Glutamatergic neuron (in vitro differentiated cells): Measurements from ENCODE around the gene LAT. TPM values are rescaled to one million over a fixed set of nuclear protein-coding genes. Genes with fewer than 3 reads are reported as not detected.

Source experiments
- DNase-seq: peaks from one replicate; pipeline ENCODE4 v3.0.0; 2022
- H3K27ac Mint-ChIP-seq: one replicate; pipeline ENCODE4 v1.8.0; 2020; ENCODE audit warnings: mild to moderate bottlenecking, mixed read lengths, inconsistent platforms; ENCODE audit not compliant: unreplicated experiment
- H3K27me3 Mint-ChIP-seq: one replicate; pipeline ENCODE4 v1.8.0; 2020; ENCODE audit warnings: mild to moderate bottlenecking, moderate library complexity, mixed read lengths, inconsistent platforms; ENCODE audit not compliant: unreplicated experiment
- H3K36me3 Mint-ChIP-seq: one replicate; pipeline ENCODE4 v1.8.0; 2020; ENCODE audit warnings: mild to moderate bottlenecking, mixed read lengths, inconsistent platforms; ENCODE audit not compliant: unreplicated experiment
- H3K4me1 Mint-ChIP-seq: one replicate; pipeline ENCODE4 v1.8.0; 2020; ENCODE audit warnings: mild to moderate bottlenecking, low read depth, mixed read lengths, inconsistent platforms; ENCODE audit not compliant: unreplicated experiment
- H3K4me3 Mint-ChIP-seq: one replicate; pipeline ENCODE4 v1.8.0; 2020; ENCODE audit warnings: mild to moderate bottlenecking, mixed read lengths, inconsistent platforms; ENCODE audit not compliant: unreplicated experiment
- H3K9me3 Mint-ChIP-seq: one replicate; pipeline ENCODE4 v1.8.0; 2020; ENCODE audit warnings: mild to moderate bottlenecking, moderate library complexity, mixed read lengths, inconsistent platforms; ENCODE audit not compliant: unreplicated experiment
- total RNA-seq: library from RNA; stranded (reverse); fragmentation: NEBNext Ultra II Directional; extraction: Animal tissue kit (Norgen Biotek cat#: 25700); gene quantifications from one replicate; pipeline ENCODE4 v1.2.1, GENCODE V29; 2021; ENCODE audit not compliant: unreplicated experiment
- TF ChIP-seq, protein P1 (sequence below): fragments of 200-600 bp; sonication (generic); IDR thresholded peaks from one replicate; pipeline ENCODE4 v1.5.0; 2021; ENCODE audit not compliant: partially characterized antibody, unreplicated experiment

LAT gene
- total RNA-seq, 1 donor from 2014 or later, result 8.3 TPM

DNA sequence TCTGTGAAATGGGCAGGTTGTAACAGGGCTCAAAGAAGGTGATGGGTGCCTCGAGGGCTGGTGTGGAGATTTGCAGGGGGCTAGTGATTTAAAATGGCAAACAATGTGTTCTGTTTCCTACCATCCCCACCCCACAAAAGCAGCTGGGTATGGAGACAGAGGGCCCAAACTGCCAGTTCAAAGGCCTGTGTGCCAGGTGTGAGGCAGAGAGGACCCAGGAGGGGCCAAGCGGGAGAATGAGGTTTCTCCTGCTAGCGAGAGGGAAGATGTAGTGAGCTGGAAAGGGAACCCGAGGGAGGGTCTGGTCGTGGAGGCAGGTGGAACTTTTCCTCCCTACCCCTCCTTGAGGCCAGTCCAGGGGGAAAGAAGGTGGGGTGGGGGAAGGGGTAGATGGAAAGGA lies 39.4 kb downstream of the LAT start:
- Mint-ChIP-seq H3K27me3 (peaks cover 2% of the 10 kb centered on the region), H3K27ac (no peak overlapping the region), H3K36me3 (no peaks in the 10 kb centered on the region), H3K4me1 (no peaks in the 10 kb centered on the region), H3K4me3 (no peak overlapping the region), H3K9me3 (no peaks in the 10 kb centered on the region)
- no peak for DNase-seq
- TF ChIP-seq, protein P1, sequence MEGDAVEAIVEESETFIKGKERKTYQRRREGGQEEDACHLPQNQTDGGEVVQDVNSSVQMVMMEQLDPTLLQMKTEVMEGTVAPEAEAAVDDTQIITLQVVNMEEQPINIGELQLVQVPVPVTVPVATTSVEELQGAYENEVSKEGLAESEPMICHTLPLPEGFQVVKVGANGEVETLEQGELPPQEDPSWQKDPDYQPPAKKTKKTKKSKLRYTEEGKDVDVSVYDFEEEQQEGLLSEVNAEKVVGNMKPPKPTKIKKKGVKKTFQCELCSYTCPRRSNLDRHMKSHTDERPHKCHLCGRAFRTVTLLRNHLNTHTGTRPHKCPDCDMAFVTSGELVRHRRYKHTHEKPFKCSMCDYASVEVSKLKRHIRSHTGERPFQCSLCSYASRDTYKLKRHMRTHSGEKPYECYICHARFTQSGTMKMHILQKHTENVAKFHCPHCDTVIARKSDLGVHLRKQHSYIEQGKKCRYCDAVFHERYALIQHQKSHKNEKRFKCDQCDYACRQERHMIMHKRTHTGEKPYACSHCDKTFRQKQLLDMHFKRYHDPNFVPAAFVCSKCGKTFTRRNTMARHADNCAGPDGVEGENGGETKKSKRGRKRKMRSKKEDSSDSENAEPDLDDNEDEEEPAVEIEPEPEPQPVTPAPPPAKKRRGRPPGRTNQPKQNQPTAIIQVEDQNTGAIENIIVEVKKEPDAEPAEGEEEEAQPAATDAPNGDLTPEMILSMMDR, result no peak

GRCh38 chr16:29025218-29025617 lies 40.4 kb downstream of the LAT start:
- H3K36me3 Mint-ChIP-seq, result no peaks in the 10 kb centered on the region
- peaks cover under 1% of the 10 kb centered on the region for H3K4me1 Mint-ChIP-seq
- H3K9me3 Mint-ChIP-seq, result no peaks in the 10 kb centered on the region
- no peak for DNase-seq
- TF ChIP-seq, protein P1, result no peak
- no peak overlapping the region for H3K4me3 Mint-ChIP-seq
- peaks cover 3% of the 10 kb centered on the region for H3K27me3 Mint-ChIP-seq
- H3K27ac Mint-ChIP-seq, result no peak overlapping the region

DNA sequence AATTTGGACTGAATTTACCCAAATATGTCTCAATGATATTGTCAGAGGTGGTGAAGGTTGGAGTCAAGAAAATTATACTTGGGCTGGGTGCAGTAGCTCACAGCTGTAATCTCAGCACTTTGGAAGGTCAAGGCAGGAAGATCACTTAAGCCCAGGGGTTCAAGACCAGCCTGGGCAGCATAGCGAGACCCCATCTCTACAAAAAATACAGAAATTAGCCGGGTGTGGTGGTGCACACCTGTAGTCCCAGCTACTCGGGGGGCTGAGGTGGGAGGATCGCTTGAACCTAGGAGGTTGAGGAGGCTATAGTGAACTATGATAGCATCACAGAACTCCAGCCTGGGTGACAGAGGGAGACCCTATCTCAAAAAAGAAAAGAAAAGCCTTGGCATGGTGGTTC lies 40.9 kb downstream of the LAT start:
- H3K4me1 Mint-ChIP-seq, result peaks cover 5% of the 10 kb centered on the region
- TF ChIP-seq, protein P1, result no peak
- H3K36me3 Mint-ChIP-seq, result no peaks in the 10 kb centered on the region
- no peak overlapping the region for H3K27ac Mint-ChIP-seq
- no peak for DNase-seq
- H3K4me3 Mint-ChIP-seq, result no peak overlapping the region
- no peaks in the 10 kb centered on the region for H3K9me3 Mint-ChIP-seq
- H3K27me3 Mint-ChIP-seq, result peaks cover 3% of the 10 kb centered on the region

DNA sequence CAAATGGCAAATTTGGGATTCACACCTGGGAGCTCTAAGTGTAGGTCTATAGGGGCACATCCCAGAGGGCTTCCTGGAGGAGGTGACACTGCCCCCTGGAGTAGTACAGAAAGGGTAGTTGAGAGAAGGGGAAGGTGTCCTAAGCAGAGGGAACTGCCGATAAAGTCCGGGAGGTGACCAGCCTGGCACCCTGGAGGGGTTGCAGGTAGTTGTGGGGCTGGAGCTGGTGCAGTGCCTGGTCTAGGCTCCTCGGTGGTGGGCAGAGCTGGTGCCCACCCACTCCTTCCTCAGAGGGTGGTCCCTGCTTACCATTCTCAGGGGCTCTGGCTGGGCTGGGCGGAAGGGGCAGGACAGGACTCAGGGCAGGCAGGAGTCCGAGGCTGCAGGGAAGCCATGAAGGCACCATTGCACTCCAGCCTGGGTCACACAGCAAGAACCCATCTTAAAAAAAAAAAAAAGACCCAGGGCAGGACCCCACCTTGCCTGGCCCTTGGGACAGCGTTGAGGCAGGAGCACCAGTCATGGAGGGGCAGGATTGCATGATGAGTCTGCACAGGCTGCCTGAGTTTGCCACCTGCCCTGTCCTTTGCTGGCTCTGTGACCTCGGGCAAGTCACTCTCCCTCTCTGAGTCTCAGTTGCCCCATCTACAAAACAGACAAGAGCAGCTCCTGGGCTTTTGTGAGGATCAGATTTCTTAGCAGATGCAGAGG lies 43.8 kb downstream of the LAT start:
- Mint-ChIP-seq H3K4me3 (no peak overlapping the region), H3K36me3 (no peaks in the 10 kb centered on the region), H3K4me1 (peaks cover 5% of the 10 kb centered on the region), H3K9me3 (no peaks in the 10 kb centered on the region), H3K27ac (no peak overlapping the region), H3K27me3 (peaks cover 2% of the 10 kb centered on the region)
- no peak for DNase-seq
- TF ChIP-seq, protein P1, result no peak

- peaks cover 5% of the 10 kb centered on the region for H3K4me1 Mint-ChIP-seq
- DNase-seq, result peak; percentile 38
- no peak overlapping the region for H3K4me3 Mint-ChIP-seq
- TF ChIP-seq, protein P1, result no peak
- peak overlapping the region; percentile 28 for H3K27ac Mint-ChIP-seq
- peaks cover 2% of the 10 kb centered on the region for H3K27me3 Mint-ChIP-seq
- H3K36me3 Mint-ChIP-seq, result no peaks in the 10 kb centered on the region
- H3K9me3 Mint-ChIP-seq, result no peaks in the 10 kb centered on the region
Measured at GRCh38 chr16:29029168-29029994, 44.5 kb downstream of the LAT start.
